Mesendoderm (in vitro differentiated cells): Measurements from ENCODE around the gene STAT5A.

Experiments
- DNase-seq: peaks from one replicate; pipeline ENCODE4 v3.0.0; 2013
- H2AK5ac ChIP-seq: 2 replicates; pipeline ENCODE4 v1.6.1; 2013; ENCODE audit warnings: low read length, inconsistent platforms
- H2BK120ac ChIP-seq: 2 replicates; pipeline ENCODE4 v1.6.1; 2013; ENCODE audit warnings: low read depth, mild to moderate bottlenecking, low read length, moderate library complexity, mixed read lengths
- H2BK15ac ChIP-seq: replicated peaks from 2 replicates; pipeline ENCODE4 v1.6.1; 2013; ENCODE audit warnings: low read depth, mild to moderate bottlenecking, moderate library complexity
- H2BK5ac ChIP-seq: 2 replicates; pipeline ENCODE4 v1.6.1; 2013; ENCODE audit warnings: low read length, inconsistent platforms
- H3K18ac ChIP-seq: 2 replicates; pipeline ENCODE4 v1.6.1; 2013; ENCODE audit warnings: mild to moderate bottlenecking, low read length, mixed read lengths
- H3K23ac ChIP-seq: one replicate; pipeline ENCODE4 v1.6.1; 2013; ENCODE audit warnings: low read length
- H3K27ac ChIP-seq: 2 replicates; pipeline ENCODE4 v1.5.1; 2013; ENCODE audit warnings: low read depth, mild to moderate bottlenecking, inconsistent platforms, low read length, moderate library complexity
- H3K27me3 ChIP-seq: 2 replicates; pipeline ENCODE4 v1.6.1; 2013; ENCODE audit warnings: low read length, control low read depth, mild to moderate bottlenecking, inconsistent platforms; ENCODE audit not compliant: insufficient read depth, poor library complexity
- H3K36me3 ChIP-seq: 2 replicates; pipeline ENCODE4 v1.6.1; 2013; ENCODE audit warnings: low read length, inconsistent platforms; ENCODE audit not compliant: control insufficient read depth, insufficient read depth
- H3K4ac ChIP-seq: one replicate; pipeline ENCODE4 v1.6.1; 2013; ENCODE audit warnings: low read depth, mild to moderate bottlenecking, low read length, moderate library complexity
- H3K4me1 ChIP-seq: 2 replicates; pipeline ENCODE4 v1.6.1; 2013; ENCODE audit warnings: low read depth, low read length, inconsistent platforms; ENCODE audit not compliant: control insufficient read depth
- H3K4me2 ChIP-seq: 2 replicates; pipeline ENCODE4 v1.6.1; 2013; ENCODE audit warnings: low read length
- H3K4me3 ChIP-seq: 2 replicates; pipeline ENCODE4 v1.5.1; 2013; ENCODE audit warnings: mild to moderate bottlenecking, low read length
- H3K56ac ChIP-seq: one replicate; pipeline ENCODE4 v1.6.1; 2013; ENCODE audit warnings: low read length
- H3K79me1 ChIP-seq: 2 replicates; pipeline ENCODE4 v1.6.1; 2013; ENCODE audit warnings: low read length, inconsistent platforms
- H3K79me2 ChIP-seq: 2 replicates; pipeline ENCODE4 v1.6.1; 2013; ENCODE audit warnings: mild to moderate bottlenecking, low read length; ENCODE audit not compliant: control insufficient read depth, insufficient read depth
- H3K9ac ChIP-seq: 2 replicates; pipeline ENCODE4 v1.6.1; 2013; ENCODE audit warnings: low read length, inconsistent platforms
- H4K5ac ChIP-seq: one replicate; pipeline ENCODE4 v1.6.1; 2013; ENCODE audit warnings: low read length
- H4K8ac ChIP-seq: one replicate; pipeline ENCODE4 v1.6.1; 2013; ENCODE audit warnings: low read depth, mild to moderate bottlenecking, control low read depth, low read length, moderate library complexity
- WGBS: extraction: QIAGEN DNeasy Blood & Tissue Kit; methylation state at CpG from one replicate; pipeline ENCODE4 v1.1.7; 2013; ENCODE audit warnings: low lambda C conversion rate, missing lambda C conversion rate; ENCODE audit not compliant: insufficient coverage; ENCODE audit errors: extremely low coverage; 5-methylcytosine and 5-hydroxymethylcytosine counted together

The STAT5A gene

DNA sequence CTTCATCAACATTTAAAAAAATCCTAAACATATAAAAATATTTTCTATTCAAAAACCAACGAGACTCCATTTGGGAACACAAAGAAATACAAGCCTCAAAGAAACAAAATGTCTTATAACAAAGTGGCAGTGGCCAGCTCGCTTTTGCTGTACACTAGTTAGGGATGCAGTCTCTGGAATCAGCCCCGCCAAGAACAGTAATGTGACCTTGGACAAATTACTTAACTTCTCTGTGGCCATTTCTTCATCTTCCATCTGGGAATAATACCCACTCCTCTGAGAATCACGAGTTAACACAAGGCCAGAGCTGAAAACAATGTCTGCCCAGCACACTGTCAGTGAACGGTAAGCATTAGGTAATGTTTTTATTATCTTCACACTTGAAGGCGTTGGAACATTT is 17.7 kb upstream of the STAT5A start:
- Histone ChIP-seq H4K5ac (no peak overlapping the region), H2BK5ac (no peak overlapping the region), H3K36me3 (no peaks in the 10 kb centered on the region), H3K9ac (no peak overlapping the region), H3K79me2 (peaks cover 22% of the 10 kb centered on the region), H3K4me2 (no peak overlapping the region), H3K27ac (no peak overlapping the region), H4K8ac (no peak overlapping the region), H3K27me3 (no peaks in the 10 kb centered on the region), H2BK120ac (no peak overlapping the region), H2AK5ac (no peak overlapping the region), H2BK15ac (no peak overlapping the region), H3K79me1 (peaks cover 4% of the 10 kb centered on the region), H3K23ac (no peak overlapping the region), H3K18ac (no peak overlapping the region), H3K4me1 (peaks cover 3% of the 10 kb centered on the region), H3K4me3 (no peak overlapping the region), H3K56ac (no peak overlapping the region), H3K4ac (no peak overlapping the region)
- 100% methylated on average over 1 of the region's 6 CpGs for WGBS
- DNase-seq = no peak

GRCh38 chr17:42271006-42271778 is 17.1 kb upstream of the STAT5A start:
- Histone ChIP-seq H3K4me2 (no peak overlapping the region), H2BK5ac (no peak overlapping the region), H2AK5ac (no peak overlapping the region), H2BK120ac (no peak overlapping the region), H3K36me3 (no peaks in the 10 kb centered on the region), H3K79me1 (peaks cover 4% of the 10 kb centered on the region), H4K8ac (no peak overlapping the region), H3K9ac (no peak overlapping the region), H3K23ac (no peak overlapping the region), H3K79me2 (peaks cover 22% of the 10 kb centered on the region), H3K4me3 (no peak overlapping the region), H3K27me3 (no peaks in the 10 kb centered on the region), H2BK15ac (no peak overlapping the region), H4K5ac (no peak overlapping the region), H3K18ac (no peak overlapping the region), H3K4ac (no peak overlapping the region), H3K4me1 (peaks cover 3% of the 10 kb centered on the region), H3K27ac (no peak overlapping the region), H3K56ac (no peak overlapping the region)
- WGBS = no CpG with 5 or more reads among the region's 3 CpGs
- DNase-seq = no peak

DNA sequence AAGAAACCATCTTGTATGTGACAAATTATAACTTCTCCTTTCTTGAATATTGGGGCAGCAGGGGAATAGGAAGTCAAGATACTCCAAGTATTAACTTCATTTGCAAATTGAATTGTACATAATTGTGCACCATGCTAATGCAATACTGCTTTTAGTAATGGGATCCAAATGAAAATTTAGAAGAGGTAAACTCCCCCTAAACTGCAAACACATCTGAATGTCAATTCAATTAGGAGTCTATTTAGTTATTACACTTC is 16.6 kb upstream of the STAT5A start:
- Histone ChIP-seq H3K4ac (no peak overlapping the region), H4K5ac (no peak overlapping the region), H3K79me2 (peaks cover 22% of the 10 kb centered on the region), H3K4me3 (no peak overlapping the region), H3K9ac (no peak overlapping the region), H3K27ac (no peak overlapping the region), H3K18ac (no peak overlapping the region), H2BK120ac (no peak overlapping the region), H2BK5ac (no peak overlapping the region), H3K56ac (no peak overlapping the region), H3K4me2 (no peak overlapping the region), H2BK15ac (no peak overlapping the region), H3K79me1 (peaks cover 4% of the 10 kb centered on the region), H4K8ac (no peak overlapping the region), H3K36me3 (no peaks in the 10 kb centered on the region), H3K4me1 (peaks cover 3% of the 10 kb centered on the region), H2AK5ac (no peak overlapping the region), H3K23ac (no peak overlapping the region), H3K27me3 (no peaks in the 10 kb centered on the region)
- DNase-seq = no peak

- H2BK15ac ChIP-seq = no peak overlapping the region
- H3K4me2 ChIP-seq = no peak overlapping the region
- WGBS = no CpG with 5 or more reads among the region's 7 CpGs
- no peak overlapping the region for H2BK5ac ChIP-seq
- H3K4ac ChIP-seq = no peak overlapping the region
- H2AK5ac ChIP-seq = no peak overlapping the region
- H3K9ac ChIP-seq = no peak overlapping the region
- H3K79me2 ChIP-seq = peaks cover 22% of the 10 kb centered on the region
- H3K4me1 ChIP-seq = peaks cover 3% of the 10 kb centered on the region
- H3K79me1 ChIP-seq = peaks cover 4% of the 10 kb centered on the region
- H4K8ac ChIP-seq = no peak overlapping the region
- DNase-seq = no peak
- no peak overlapping the region for H3K27ac ChIP-seq
- H4K5ac ChIP-seq = no peak overlapping the region
- no peaks in the 10 kb centered on the region for H3K36me3 ChIP-seq
- H3K18ac ChIP-seq = no peak overlapping the region
- H3K23ac ChIP-seq = no peak overlapping the region
- H2BK120ac ChIP-seq = no peak overlapping the region
- no peaks in the 10 kb centered on the region for H3K27me3 ChIP-seq
- no peak overlapping the region for H3K4me3 ChIP-seq
- no peak overlapping the region for H3K56ac ChIP-seq
Observed at GRCh38 chr17:42272162-42272907, 16.0 kb upstream of the STAT5A start.

GRCh38 chr17:42273474-42274252 is 14.6 kb upstream of the STAT5A start:
- Histone ChIP-seq H2BK5ac (no peak overlapping the region), H4K5ac (no peak overlapping the region), H2BK120ac (no peak overlapping the region), H3K79me1 (peaks cover 4% of the 10 kb centered on the region), H3K27ac (no peak overlapping the region), H3K4me3 (no peak overlapping the region), H4K8ac (no peak overlapping the region), H3K18ac (no peak overlapping the region), H3K4me1 (peaks cover 3% of the 10 kb centered on the region), H3K56ac (no peak overlapping the region), H3K36me3 (no peaks in the 10 kb centered on the region), H3K27me3 (no peaks in the 10 kb centered on the region), H3K4ac (no peak overlapping the region), H3K9ac (no peak overlapping the region), H3K23ac (no peak overlapping the region), H2BK15ac (no peak overlapping the region), H2AK5ac (no peak overlapping the region), H3K4me2 (no peak overlapping the region), H3K79me2 (peaks cover 20% of the 10 kb centered on the region)
- WGBS = no CpG with 5 or more reads among the region's 7 CpGs
- DNase-seq = no peak
